ENCODE results near the gene GTF3C1. TPM values are rescaled to one million over a fixed set of nuclear protein-coding genes. Genes with fewer than 3 reads are reported as not detected.
A peak's percentile ranks its signal among the peaks of the same experiment; 100 is the strongest.

The GTF3C1 gene
- total RNA-seq, 1 donor from 2014 or later, result 69.2 TPM

- no peak overlapping the region for H3K4me3 Mint-ChIP-seq (ENCODE audit: unreplicated experiment)
- H3K27ac Mint-ChIP-seq (ENCODE audit: unreplicated experiment), result no peak overlapping the region
- H3K27me3 Mint-ChIP-seq (ENCODE audit: low read depth), result no peaks in the 10 kb centered on the region
- TF ChIP-seq CTCF (IDR thresholded peaks at IDR 0.05), result no peak
- H3K4me1 Mint-ChIP-seq (ENCODE audit: low read depth), result no peaks in the 10 kb centered on the region
- no peaks in the 10 kb centered on the region for H3K9me3 Mint-ChIP-seq (ENCODE audit: low read depth)
- DNase-seq (ENCODE audit: low spot score), result no peak
- H3K36me3 Mint-ChIP-seq (ENCODE audit: low read depth), result peaks cover 3% of the 10 kb centered on the region
Measured at GRCh38 chr16:27556471-27556870, 6.8 kb upstream of the GTF3C1 start.

- Mint-ChIP-seq H3K27ac (ENCODE audit: unreplicated experiment) (peak overlapping the region; percentile 99), H3K36me3 (ENCODE audit: low read depth) (no peaks in the 10 kb centered on the region), H3K9me3 (ENCODE audit: low read depth) (no peaks in the 10 kb centered on the region), H3K4me3 (ENCODE audit: unreplicated experiment) (peak overlapping the region; percentile 99), H3K4me1 (ENCODE audit: low read depth) (peaks cover 41% of the 10 kb centered on the region), H3K27me3 (ENCODE audit: low read depth) (no peaks in the 10 kb centered on the region)
- DNase-seq (ENCODE audit: low spot score), result no peak
- TF ChIP-seq CTCF (IDR thresholded peaks at IDR 0.05), result no peak
Measured at GRCh38 chr16:27551036-27551435, 1.3 kb upstream of the GTF3C1 start.

- no peak for TF ChIP-seq CTCF (IDR thresholded peaks at IDR 0.05)
- no peaks in the 10 kb centered on the region for H3K36me3 Mint-ChIP-seq (ENCODE audit: low read depth)
- H3K9me3 Mint-ChIP-seq (ENCODE audit: low read depth), result no peaks in the 10 kb centered on the region
- H3K4me3 Mint-ChIP-seq (ENCODE audit: unreplicated experiment), result peak overlapping the region; percentile 99
- peaks cover 41% of the 10 kb centered on the region for H3K4me1 Mint-ChIP-seq (ENCODE audit: low read depth)
- peak overlapping the region; percentile 99 for H3K27ac Mint-ChIP-seq (ENCODE audit: unreplicated experiment)
- no peak for DNase-seq (ENCODE audit: low spot score)
- H3K27me3 Mint-ChIP-seq (ENCODE audit: low read depth), result no peaks in the 10 kb centered on the region
Measured at GRCh38 chr16:27550582-27550920, 838 bp upstream of the GTF3C1 start.

GRCh38 chr16:27549464-27549745 is 308 bp downstream of the GTF3C1 start:
- Mint-ChIP-seq H3K27ac (ENCODE audit: unreplicated experiment) (peak overlapping the region; percentile 99), H3K4me1 (ENCODE audit: low read depth) (peaks cover 41% of the 10 kb centered on the region), H3K9me3 (ENCODE audit: low read depth) (no peaks in the 10 kb centered on the region), H3K27me3 (ENCODE audit: low read depth) (no peaks in the 10 kb centered on the region), H3K4me3 (ENCODE audit: unreplicated experiment) (peak overlapping the region; percentile 99), H3K36me3 (ENCODE audit: low read depth) (peaks cover 7% of the 10 kb centered on the region)
- TF ChIP-seq CTCF (IDR thresholded peaks at IDR 0.05), result no peak
- no peak for DNase-seq (ENCODE audit: low spot score)

- no peak for TF ChIP-seq CTCF (IDR thresholded peaks at IDR 0.05)
- no peaks in the 10 kb centered on the region for H3K27me3 Mint-ChIP-seq (ENCODE audit: low read depth)
- H3K4me1 Mint-ChIP-seq (ENCODE audit: low read depth), result peaks cover 41% of the 10 kb centered on the region
- peaks cover 16% of the 10 kb centered on the region for H3K36me3 Mint-ChIP-seq (ENCODE audit: low read depth)
- no peak for DNase-seq (ENCODE audit: low spot score)
- H3K27ac Mint-ChIP-seq (ENCODE audit: unreplicated experiment), result peak overlapping the region; percentile 38
- H3K9me3 Mint-ChIP-seq (ENCODE audit: low read depth), result no peaks in the 10 kb centered on the region
- H3K4me3 Mint-ChIP-seq (ENCODE audit: unreplicated experiment), result no peak overlapping the region
Measured at GRCh38 chr16:27547851-27548250, 1.9 kb downstream of the GTF3C1 start.

Measured in chondrocyte (in vitro differentiated cells).